Liver (tissue), 9 donors: ENCODE results near the gene SLC24A4. TPM values are rescaled to one million over a fixed set of nuclear protein-coding genes. Genes with fewer than 3 reads are reported as not detected.
"Not testable (repeated sequence)": the region's sequence is repeated elsewhere in the genome, so short reads cannot be mapped to it uniquely, and the experiment has no call there.

Source experiments
- DNase-seq: peaks from one replicate; pipeline ENCODE4 v3.0.0-alpha.2; 2017; ENCODE audit warnings: low spot score
- H3K27ac ChIP-seq, 2 donors: one replicate each; pipeline ENCODE4 v1.7.0; 2013; ENCODE audit warnings: inconsistent platforms in 2 of 2, low read length in 2 of 2, control low read depth in 1 of 2, low read depth in 1 of 2, mild to moderate bottlenecking in 1 of 2
- H3K27me3 ChIP-seq, 4 donors: one replicate each; pipeline versions ENCODE4 v1.6.1 to v1.7.0; 2013; ENCODE audit warnings: low read length in 3 of 4, inconsistent platforms in 1 of 4, mild to moderate bottlenecking in 1 of 4, moderate library complexity in 1 of 4; ENCODE audit not compliant: control insufficient read depth in 4 of 4, insufficient read depth in 4 of 4
- H3K36me3 ChIP-seq, 4 donors: one replicate each; pipeline versions ENCODE4 v1.6.1 to v1.7.0; 2013; ENCODE audit warnings: low read length in 3 of 4, mild to moderate bottlenecking in 3 of 4, low read depth in 1 of 4, moderate library complexity in 1 of 4; ENCODE audit not compliant: control insufficient read depth in 4 of 4, insufficient read depth in 3 of 4
- H3K4me1 ChIP-seq, 4 donors: one replicate each; pipeline versions ENCODE4 v1.6.1 to v1.7.0; 2013; ENCODE audit warnings: low read length in 3 of 4, mild to moderate bottlenecking in 3 of 4, moderate library complexity in 1 of 4; ENCODE audit not compliant: control insufficient read depth in 4 of 4, insufficient read depth in 4 of 4
- H3K4me3 ChIP-seq, 3 donors: one replicate each; pipeline versions ENCODE4 v1.6.1 to v1.7.0; 2013; ENCODE audit warnings: low read length in 3 of 3, control low read depth in 1 of 3, low read depth in 1 of 3, mild to moderate bottlenecking in 1 of 3
- H3K9ac ChIP-seq, 2 donors: one replicate each; pipeline ENCODE4 v1.7.0; 2013; ENCODE audit warnings: low read length in 2 of 2, mild to moderate bottlenecking in 2 of 2, moderate library complexity in 2 of 2, control low read depth in 1 of 2, low read depth in 1 of 2
- H3K9me3 ChIP-seq, 4 donors: one replicate each; pipeline versions ENCODE4 v1.6.1 to v1.7.0; 2013; ENCODE audit warnings: low read length in 3 of 4; ENCODE audit not compliant: control insufficient read depth in 4 of 4
- ATF3 ChIP-seq: IDR thresholded peaks from 2 replicates; pipeline ENCODE4 v1.6.1; 2016; ENCODE audit warnings: antibody characterized with exemption
- EGR1 ChIP-seq, 2 donors: IDR thresholded peaks; 2 replicates each; pipeline ENCODE4 v1.6.1; 2016 to 2018; ENCODE audit warnings: antibody characterized with exemption in 2 of 2, low read depth in 2 of 2
- FOXA1 ChIP-seq: IDR thresholded peaks from 2 replicates; pipeline ENCODE4 v1.6.1; 2016; ENCODE audit warnings: antibody characterized with exemption
- FOXA2 ChIP-seq: IDR thresholded peaks from 2 replicates; pipeline ENCODE4 v1.6.1; 2016; ENCODE audit warnings: antibody characterized with exemption
- GABPA ChIP-seq, 2 donors: IDR thresholded peaks in 1 of 2; conservative IDR thresholded peaks in 1 of 2; 2 replicates each; pipeline ENCODE4 v1.6.1; 2016; ENCODE audit warnings: antibody characterized with exemption in 2 of 2, mild to moderate bottlenecking in 1 of 2, moderate library complexity in 1 of 2
- HNF4A ChIP-seq, 2 donors: conservative IDR thresholded peaks; 2 replicates each; pipeline ENCODE4 v1.6.1; 2016; ENCODE audit warnings: antibody characterized with exemption in 2 of 2, mild to moderate bottlenecking in 2 of 2
- HNF4G ChIP-seq: IDR thresholded peaks from 2 replicates; pipeline ENCODE4 v1.6.1; 2016; ENCODE audit warnings: antibody characterized with exemption
- RAD21 ChIP-seq, 2 donors: IDR thresholded peaks; 2 replicates each; pipeline ENCODE4 v1.6.1; 2016; ENCODE audit warnings: antibody characterized with exemption in 2 of 2, mild to moderate bottlenecking in 2 of 2
- RXRA ChIP-seq, 2 donors: IDR thresholded peaks; 2 replicates each; pipeline ENCODE4 v1.6.1; 2017 to 2018; ENCODE audit warnings: antibody characterized with exemption in 2 of 2, mild to moderate bottlenecking in 1 of 2
- SP1 ChIP-seq: IDR thresholded peaks from 2 replicates; pipeline ENCODE4 v1.6.1; 2018; ENCODE audit warnings: antibody characterized with exemption, mild to moderate bottlenecking
- TAF1 ChIP-seq: conservative IDR thresholded peaks from 2 replicates; pipeline ENCODE4 v1.6.1; 2016; ENCODE audit warnings: antibody characterized with exemption, mild to moderate bottlenecking
- YY1 ChIP-seq: IDR thresholded peaks from 2 replicates; pipeline ENCODE4 v1.6.1; 2016; ENCODE audit warnings: antibody characterized with exemption, mild to moderate bottlenecking
- WGBS: extraction: QIAGEN DNeasy Blood & Tissue Kit; methylation state at CpG from one replicate; pipeline ENCODE4 v1.1.7; 2013; 5-methylcytosine and 5-hydroxymethylcytosine counted together
- polyA plus RNA-seq, 2 donors: library from polyadenylated mRNA; stranded (reverse) in 1 of 2; unstranded in 1 of 2; fragments of 200-250 nt in 1 of 2; fragments of >200 nt in 1 of 2; fragmentation: Nextera tagmentation in 1 of 2; extraction: Ambion mirVana in 1 of 2; gene quantifications; one replicate each; pipeline versions ENCODE4 v1.2.1 to v1.2.3, GENCODE V29; 2013 to 2015
- total RNA-seq, 2 donors: library from RNA; depleted of rRNA; stranded (reverse); fragments of >200 nt; gene quantifications; one replicate each; pipeline ENCODE4 v1.2.3, GENCODE V29; 2014
- TF ChIP-seq, protein P1 (sequence below): fragments of 150-350 bp; IDR thresholded peaks from 2 replicates; pipeline ENCODE4 v1.5.1; 2017; ENCODE audit warnings: improper control_type of control experiment, low read depth, low read length; ENCODE audit not compliant: missing input control
- TF ChIP-seq, protein P2 (sequence below): IDR thresholded peaks from 2 replicates; pipeline ENCODE4 v1.6.1; 2016; ENCODE audit warnings: antibody characterized with exemption
- TF ChIP-seq, protein P3 (sequence below): IDR thresholded peaks from 2 replicates; pipeline ENCODE4 v1.6.1; 2016; ENCODE audit warnings: antibody characterized with exemption, mild to moderate bottlenecking
- donor health status: healthy.
- donor health status: healthy.
- donor health status: healthy.
- donor health status: healthy.
- donor health status: healthy.

The SLC24A4 gene
- total and polyA plus RNA-seq, 4 donors, result 0.06 to 0.23 (median 0.12) TPM

DNA sequence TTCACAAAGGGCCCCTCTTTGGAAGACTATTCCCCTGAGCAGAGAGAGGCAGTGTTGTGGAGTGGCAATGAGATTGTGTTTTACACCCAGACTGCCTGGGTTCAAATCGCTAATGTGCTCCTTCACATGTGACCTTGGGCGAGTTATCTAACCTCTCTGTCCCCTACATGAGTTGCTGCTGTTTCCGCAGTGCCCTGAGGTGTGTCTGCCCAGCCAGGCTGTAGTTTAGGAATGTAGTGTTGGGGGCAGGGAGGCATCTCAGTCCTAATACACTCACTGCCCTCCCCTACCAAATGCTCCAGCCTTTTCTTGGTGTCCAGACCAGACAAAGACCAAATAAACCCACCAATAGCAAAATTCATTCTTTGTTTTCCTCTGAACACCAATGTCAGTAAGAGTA, 78.6 kb downstream of the SLC24A4 start:
- no peak overlapping the region for H3K4me3 ChIP-seq
- H3K27ac ChIP-seq, result peak overlapping the region in 1 of 2 donors; percentile 37
- WGBS, result 54% methylated on average over 3 of the region's 3 CpGs
- no peaks in the 10 kb centered on the region for H3K36me3 ChIP-seq
- no peaks in the 10 kb centered on the region for H3K4me1 ChIP-seq
- no peaks in the 10 kb centered on the region for H3K9me3 ChIP-seq
- no peak for TF ChIP-seq YY1
- no peak for TF ChIP-seq RAD21 (IDR thresholded peaks at IDR 0.05)
- TF ChIP-seq HNF4A (conservative IDR thresholded peaks at IDR 0.05), result no peak
- no peak for TF ChIP-seq SP1
- TF ChIP-seq RXRA (IDR thresholded peaks at IDR 0.05), result no peak
- TF ChIP-seq EGR1 (IDR thresholded peaks at IDR 0.05; ENCODE audit: low read depth in 2 of 2), result no peak
- TF ChIP-seq, protein P1, sequence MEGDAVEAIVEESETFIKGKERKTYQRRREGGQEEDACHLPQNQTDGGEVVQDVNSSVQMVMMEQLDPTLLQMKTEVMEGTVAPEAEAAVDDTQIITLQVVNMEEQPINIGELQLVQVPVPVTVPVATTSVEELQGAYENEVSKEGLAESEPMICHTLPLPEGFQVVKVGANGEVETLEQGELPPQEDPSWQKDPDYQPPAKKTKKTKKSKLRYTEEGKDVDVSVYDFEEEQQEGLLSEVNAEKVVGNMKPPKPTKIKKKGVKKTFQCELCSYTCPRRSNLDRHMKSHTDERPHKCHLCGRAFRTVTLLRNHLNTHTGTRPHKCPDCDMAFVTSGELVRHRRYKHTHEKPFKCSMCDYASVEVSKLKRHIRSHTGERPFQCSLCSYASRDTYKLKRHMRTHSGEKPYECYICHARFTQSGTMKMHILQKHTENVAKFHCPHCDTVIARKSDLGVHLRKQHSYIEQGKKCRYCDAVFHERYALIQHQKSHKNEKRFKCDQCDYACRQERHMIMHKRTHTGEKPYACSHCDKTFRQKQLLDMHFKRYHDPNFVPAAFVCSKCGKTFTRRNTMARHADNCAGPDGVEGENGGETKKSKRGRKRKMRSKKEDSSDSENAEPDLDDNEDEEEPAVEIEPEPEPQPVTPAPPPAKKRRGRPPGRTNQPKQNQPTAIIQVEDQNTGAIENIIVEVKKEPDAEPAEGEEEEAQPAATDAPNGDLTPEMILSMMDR, result no peak
- no peak for TF ChIP-seq FOXA1
- TF ChIP-seq, protein P2, sequence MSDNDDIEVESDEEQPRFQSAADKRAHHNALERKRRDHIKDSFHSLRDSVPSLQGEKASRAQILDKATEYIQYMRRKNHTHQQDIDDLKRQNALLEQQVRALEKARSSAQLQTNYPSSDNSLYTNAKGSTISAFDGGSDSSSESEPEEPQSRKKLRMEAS, result no peak
- no peak for TF ChIP-seq TAF1
- TF ChIP-seq GABPA (IDR thresholded peaks at IDR 0.05 in 1 of 2, conservative IDR thresholded peaks at IDR 0.05 in 1 of 2), result no peak
- no peak for TF ChIP-seq HNF4G
- no peak for TF ChIP-seq FOXA2
- TF ChIP-seq, protein P3, sequence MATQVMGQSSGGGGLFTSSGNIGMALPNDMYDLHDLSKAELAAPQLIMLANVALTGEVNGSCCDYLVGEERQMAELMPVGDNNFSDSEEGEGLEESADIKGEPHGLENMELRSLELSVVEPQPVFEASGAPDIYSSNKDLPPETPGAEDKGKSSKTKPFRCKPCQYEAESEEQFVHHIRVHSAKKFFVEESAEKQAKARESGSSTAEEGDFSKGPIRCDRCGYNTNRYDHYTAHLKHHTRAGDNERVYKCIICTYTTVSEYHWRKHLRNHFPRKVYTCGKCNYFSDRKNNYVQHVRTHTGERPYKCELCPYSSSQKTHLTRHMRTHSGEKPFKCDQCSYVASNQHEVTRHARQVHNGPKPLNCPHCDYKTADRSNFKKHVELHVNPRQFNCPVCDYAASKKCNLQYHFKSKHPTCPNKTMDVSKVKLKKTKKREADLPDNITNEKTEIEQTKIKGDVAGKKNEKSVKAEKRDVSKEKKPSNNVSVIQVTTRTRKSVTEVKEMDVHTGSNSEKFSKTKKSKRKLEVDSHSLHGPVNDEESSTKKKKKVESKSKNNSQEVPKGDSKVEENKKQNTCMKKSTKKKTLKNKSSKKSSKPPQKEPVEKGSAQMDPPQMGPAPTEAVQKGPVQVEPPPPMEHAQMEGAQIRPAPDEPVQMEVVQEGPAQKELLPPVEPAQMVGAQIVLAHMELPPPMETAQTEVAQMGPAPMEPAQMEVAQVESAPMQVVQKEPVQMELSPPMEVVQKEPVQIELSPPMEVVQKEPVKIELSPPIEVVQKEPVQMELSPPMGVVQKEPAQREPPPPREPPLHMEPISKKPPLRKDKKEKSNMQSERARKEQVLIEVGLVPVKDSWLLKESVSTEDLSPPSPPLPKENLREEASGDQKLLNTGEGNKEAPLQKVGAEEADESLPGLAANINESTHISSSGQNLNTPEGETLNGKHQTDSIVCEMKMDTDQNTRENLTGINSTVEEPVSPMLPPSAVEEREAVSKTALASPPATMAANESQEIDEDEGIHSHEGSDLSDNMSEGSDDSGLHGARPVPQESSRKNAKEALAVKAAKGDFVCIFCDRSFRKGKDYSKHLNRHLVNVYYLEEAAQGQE, result no peak
- no peak for TF ChIP-seq ATF3
- no peak for DNase-seq
- no peak overlapping the region for H3K9ac ChIP-seq
- peaks cover 0 to 3% (median 0%) of the 10 kb centered on the region in 4 donors for H3K27me3 ChIP-seq

DNA sequence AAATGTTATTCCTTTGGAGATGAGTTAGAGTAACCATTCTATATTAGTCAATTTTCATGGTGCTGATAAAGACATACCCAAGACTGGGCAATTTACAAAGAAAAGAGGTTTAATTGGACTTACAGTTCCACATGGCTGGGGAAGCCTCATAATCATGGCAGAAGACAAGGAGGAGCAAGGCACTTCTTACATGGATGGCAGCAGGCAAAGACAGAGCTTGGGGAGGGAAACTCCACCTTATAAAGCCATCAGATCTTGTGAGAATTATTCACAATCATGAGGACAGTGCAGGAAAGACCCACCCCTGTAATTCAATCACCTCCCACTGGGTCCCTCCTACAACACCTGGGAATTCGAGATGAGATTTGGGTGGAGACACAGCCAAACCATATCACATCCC, 79.5 kb downstream of the SLC24A4 start:
- not testable (repeated sequence) for H3K9ac ChIP-seq, H3K27me3 ChIP-seq, H3K4me1 ChIP-seq, H3K4me3 ChIP-seq, H3K36me3 ChIP-seq, H3K9me3 ChIP-seq, H3K27ac ChIP-seq, DNase-seq
- WGBS, result 70% methylated on average over 1 of the region's 1 CpG
